Measurements from ENCODE around the gene MPIG6B.

- TF ChIP-seq TAF1 (IDR thresholded peaks at IDR 0.05; ENCODE audit: low read depth, low read length), result no peak
- TF ChIP-seq POLR2A (IDR thresholded peaks at IDR 0.05; ENCODE audit: low read depth, low read length), result no peak
- no peak for TF ChIP-seq POLR2AphosphoS5 (IDR thresholded peaks at IDR 0.05; ENCODE audit: low read depth, low read length)
- TF ChIP-seq POU2F2 (IDR thresholded peaks at IDR 0.05; ENCODE audit: low read depth, low read length), result no peak
- TF ChIP-seq PAX5 (IDR thresholded peaks at IDR 0.05; ENCODE audit: insufficient read depth, low read length, severe bottlenecking), result no peak
- TF ChIP-seq SPI1 (IDR thresholded peaks at IDR 0.05; ENCODE audit: low read depth, low read length), result no peak
Observed at GRCh38 chr6:31734247-31734820, 11.2 kb downstream of the MPIG6B start.
